Stimulated activated CD8-positive, alpha-beta memory T cell treated with anti-CD3 and anti-CD28 coated beads, Interleukin-4, amount 100 ng/mL, for 4 hours (primary cell): ENCODE measurements around the gene F8A3.
"Not testable (repeated sequence)": the region's sequence is repeated elsewhere in the genome, so short reads cannot be mapped to it uniquely, and the experiment has no call there.

Experiments used
- DNase-seq, 2 donors: peaks; one replicate each; pipeline ENCODE4 v3.0.0-alpha.2; 2020; ENCODE audit warnings: low read depth in 2 of 2, low spot score in 1 of 2

Gene F8A3

GRCh38 chrX:155458471-155458870, at the start of gene F8A3:
TSS of gene F8A3 (minus strand) at chrX:155458620. CDS start at chrX:155458600, 20 bp downstream.
- DNase-seq: not testable (repeated sequence)

- no peak for DNase-seq
These were observed 46.9 kb upstream of the F8A3 start for GRCh38 chrX:155505296-155505695.

- DNase-seq: not testable (repeated sequence)
These were observed 36.7 kb upstream of the F8A3 start for GRCh38 chrX:155495134-155495533.

- DNase-seq: not testable (repeated sequence)
These were observed 33.0 kb upstream of the F8A3 start for GRCh38 chrX:155491421-155491820.

GRCh38 chrX:155477136-155477535, 18.7 kb upstream of the F8A3 start:
- not testable (repeated sequence) for DNase-seq

- DNase-seq: not testable (repeated sequence)
These were observed 8.0 kb upstream of the F8A3 start for GRCh38 chrX:155466269-155466938.

GRCh38 chrX:155460501-155460900, 2.1 kb upstream of the F8A3 start:
- not testable (repeated sequence) for DNase-seq

GRCh38 chrX:155457761-155458447, 516 bp downstream of the F8A3 start:
- not testable (repeated sequence) for DNase-seq

- no peak for DNase-seq
These were observed 17.3 kb downstream of the F8A3 start for GRCh38 chrX:155441097-155441496.

GRCh38 chrX:155435744-155436112, 22.7 kb downstream of the F8A3 start:
- no peak for DNase-seq

GRCh38 chrX:155434906-155435743, 23.3 kb downstream of the F8A3 start:
- no peak for DNase-seq

- DNase-seq: no peak
These were observed 40.7 kb downstream of the F8A3 start for GRCh38 chrX:155417769-155418168.
